Activated naive CD4-positive, alpha-beta T cell treated with anti-CD3 and anti-CD28 coated beads, Interleukin-2, amount 10 ng/mL, durations not matched to agents 7 days and 5 days (primary cell): ENCODE measurements around the gene CKMT2.

Source experiments
- CTCF ChIA-PET: fragments of 350-600 bp; sonication (Branson Sonifier 250); formaldehyde crosslinking; loops from one replicate; lab custom pipeline; 2021; ENCODE audit warnings: antibody characterized with exemption; lab: Charles Lee
- DNase-seq: peaks from one replicate; pipeline ENCODE4 v3.0.0-alpha.2; 2020
- H3K27ac Mint-ChIP-seq: one replicate; pipeline ENCODE4 v1.8.0; 2021; ENCODE audit warnings: mild to moderate bottlenecking, moderate library complexity, mixed read lengths
- H3K27me3 Mint-ChIP-seq: one replicate; pipeline ENCODE4 v1.8.0; 2021; ENCODE audit warnings: mild to moderate bottlenecking, mixed read lengths
- H3K36me3 Mint-ChIP-seq: one replicate; pipeline ENCODE4 v1.8.0; 2021; ENCODE audit warnings: mixed read lengths
- H3K4me1 Mint-ChIP-seq: one replicate; pipeline ENCODE4 v1.8.0; 2021; ENCODE audit warnings: mixed read lengths
- H3K4me3 Mint-ChIP-seq: one replicate; pipeline ENCODE4 v1.8.0; 2021; ENCODE audit warnings: mild to moderate bottlenecking, moderate library complexity, mixed read lengths
- H3K9me3 Mint-ChIP-seq: one replicate; pipeline ENCODE4 v1.8.0; 2021; ENCODE audit warnings: mixed read lengths

CKMT2 gene

GRCh38 chr5:81314581-81314980 lies 81.5 kb downstream of the CKMT2 start:
- H3K4me3 Mint-ChIP-seq: no peak overlapping the region
- no peaks in the 10 kb centered on the region for H3K9me3 Mint-ChIP-seq
- H3K4me1 Mint-ChIP-seq: no peaks in the 10 kb centered on the region
- no peak overlapping the region for H3K27ac Mint-ChIP-seq
- CTCF ChIA-PET: no interaction called here
- no peak for DNase-seq
- peaks cover 30% of the 10 kb centered on the region for H3K36me3 Mint-ChIP-seq
- H3K27me3 Mint-ChIP-seq: no peaks in the 10 kb centered on the region

- DNase-seq: no peak
- Mint-ChIP-seq H3K9me3 (no peaks in the 10 kb centered on the region), H3K36me3 (peaks cover 28% of the 10 kb centered on the region), H3K27me3 (no peaks in the 10 kb centered on the region), H3K4me3 (no peak overlapping the region), H3K4me1 (no peaks in the 10 kb centered on the region), H3K27ac (no peak overlapping the region)
- CTCF ChIA-PET: no interaction called here
Measured at GRCh38 chr5:81315336-81315735, 82.2 kb downstream of the CKMT2 start.

GRCh38 chr5:81315830-81316229 lies 82.7 kb downstream of the CKMT2 start:
- no peak for DNase-seq
- H3K4me1 Mint-ChIP-seq: no peaks in the 10 kb centered on the region
- no peaks in the 10 kb centered on the region for H3K27me3 Mint-ChIP-seq
- H3K27ac Mint-ChIP-seq: no peak overlapping the region
- no peak overlapping the region for H3K4me3 Mint-ChIP-seq
- H3K36me3 Mint-ChIP-seq: peaks cover 25% of the 10 kb centered on the region
- no peaks in the 10 kb centered on the region for H3K9me3 Mint-ChIP-seq
- CTCF ChIA-PET: no interaction called here
